Panc1 (cell line): Measurements from ENCODE around the gene MAP3K13. TPM values are rescaled to one million over a fixed set of nuclear protein-coding genes. Genes with fewer than 3 reads are reported as not detected.

Experiments
- ATAC-seq: fragments of 200-7000 bp; cut with Tn5 transposase; 2 replicates; pipeline ENCODE4 v1.9.1; 2020; ENCODE audit warnings: mild to moderate bottlenecking, moderate library complexity
- BruUV-seq: library from RNA; stranded (reverse); fragments of 400-500 nt; replicated peaks from 2 replicates; lab custom pipeline; 2021; lab: Mats Ljungman, UMichigan
- CTCF ChIA-PET: fragments of 300-600 bp; sonication (Branson Sonifier 250); formaldehyde crosslinking; loops from one replicate; lab custom pipeline; 2022; ENCODE audit warnings: antibody characterized with exemption; lab: Charles Lee
- POLR2A ChIA-PET: fragments of 300-600 bp; sonication (Branson Sonifier 250); formaldehyde crosslinking; loops from one replicate; lab custom pipeline; 2022; ENCODE audit warnings: antibody characterized with exemption; lab: Charles Lee
- DNase-seq: peaks from one replicate; pipeline ENCODE4 v3.0.0-alpha.2; 2010; ENCODE audit warnings: low read depth, low spot score
- H3K27ac ChIP-seq: 2 replicates; pipeline ENCODE4 v1.5.1; 2011; ENCODE audit warnings: mild to moderate bottlenecking, low read length, inconsistent platforms
- H3K27me3 ChIP-seq: fragments of 200-500 bp; sonication (Bioruptor generic); 2 replicates; pipeline ENCODE4 v1.6.0; 2014; ENCODE audit warnings: low read length, inconsistent platforms; ENCODE audit not compliant: control insufficient read depth, insufficient read depth
- H3K36me3 ChIP-seq: fragments of 200-500 bp; sonication (Bioruptor generic); 2 replicates; pipeline ENCODE4 v1.5.1; 2014; ENCODE audit warnings: inconsistent platforms, mild to moderate bottlenecking, low read length, moderate library complexity; ENCODE audit not compliant: control insufficient read depth, insufficient read depth
- H3K4me1 ChIP-seq: 2 replicates; pipeline ENCODE4 v1.5.1; 2011; ENCODE audit warnings: inconsistent platforms, mild to moderate bottlenecking, low read length, moderate library complexity; ENCODE audit not compliant: control insufficient read depth, insufficient read depth
- H3K4me3 ChIP-seq, 2 experiments: 2 replicates each; pipeline ENCODE4 v1.5.1; 2011 to 2012; ENCODE audit warnings: low read depth in 2 of 2, low read length in 2 of 2, mild to moderate bottlenecking in 2 of 2, inconsistent platforms in 1 of 2, moderate library complexity in 1 of 2
- H3K9me3 ChIP-seq: fragments of 200-500 bp; sonication (Bioruptor generic); 2 replicates; pipeline ENCODE4 v1.5.1; 2014; ENCODE audit warnings: low read depth, mild to moderate bottlenecking, inconsistent platforms, low read length, moderate library complexity; ENCODE audit not compliant: control insufficient read depth, insufficient read depth
- POLR2AphosphoS5 ChIP-seq: IDR thresholded peaks from 2 replicates; pipeline ENCODE4 v1.6.1; 2012; ENCODE audit warnings: mild to moderate bottlenecking, low read depth, low read length, moderate library complexity
- REST ChIP-seq, 2 experiments: IDR thresholded peaks; 2 replicates each; pipeline ENCODE4 v1.6.1; 2011 to 2012; ENCODE audit warnings: low read depth in 2 of 2, control low read depth in 1 of 2, low read length in 1 of 2, mild to moderate bottlenecking in 1 of 2, moderate library complexity in 1 of 2; ENCODE audit not compliant: insufficient read depth in 1 of 2
- SIN3A ChIP-seq: IDR thresholded peaks from 2 replicates; pipeline ENCODE4 v1.6.1; 2012; ENCODE audit warnings: low read depth, mild to moderate bottlenecking, low read length, moderate library complexity, borderline replicate concordance; ENCODE audit not compliant: insufficient read depth
- TCF7L2 ChIP-seq: IDR thresholded peaks from 2 replicates; pipeline ENCODE4 v1.6.1; 2011; ENCODE audit warnings: mild to moderate bottlenecking, low read depth, low read length, inconsistent platforms
- in situ Hi-C: cut with HindIII; loops from 2 replicates; pipeline ENCODE4 v1.10.0; 2016; ENCODE audit warnings: low sequenced_read_pairs, low pct_unique_long_range_greater_than_20kb
- intact Hi-C: fragments of 100-400 bp; cut with micrococcal nuclease; formaldehyde crosslinking; loops from one replicate; pipeline ENCODE4 v1.10.0; 2022; ENCODE audit not compliant: unreplicated experiment
- total RNA-seq: library from RNA; stranded (reverse); gene quantifications from one replicate; pipeline ENCODE4 v1.2.1, GENCODE V29; 2021; ENCODE audit not compliant: unreplicated experiment
- TF ChIP-seq, protein P1 (sequence below): fragments of 450-650 bp; IDR thresholded peaks from 2 replicates; pipeline ENCODE4 v1.5.1; 2017; ENCODE audit warnings: mild to moderate bottlenecking

Gene MAP3K13
- total RNA-seq, 1 experiment from 2014 or later = 26.6 TPM

DNA sequence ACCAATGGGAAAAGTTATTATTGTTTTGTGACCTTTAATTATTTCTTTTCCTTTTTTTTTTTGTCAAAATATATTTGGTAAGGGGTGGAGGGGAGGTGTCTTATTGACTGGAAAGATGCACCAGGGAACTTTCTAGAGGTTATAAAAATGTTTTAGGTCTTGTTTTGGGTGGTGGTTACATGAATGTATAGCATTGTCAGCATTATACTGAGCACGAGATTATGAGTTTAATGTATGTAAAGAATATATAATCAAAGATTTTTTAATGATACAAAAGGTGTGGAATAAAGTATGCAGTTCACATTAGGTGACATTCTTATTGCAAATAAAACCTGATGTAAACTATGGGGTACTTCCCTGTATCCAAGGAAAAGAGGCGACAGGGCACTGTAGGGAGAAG, 23.0 kb upstream of the MAP3K13 start:
- no peaks in the 10 kb centered on the region for H3K36me3 ChIP-seq
- BruUV-seq = no TSS peak
- H3K27me3 ChIP-seq = no peaks in the 10 kb centered on the region
- in situ Hi-C loops (no loop called here), intact Hi-C loops (no loop called here)
- H3K4me3 ChIP-seq = no peak overlapping the region
- DNase-seq = no peak
- TF ChIP-seq TCF7L2 = no peak
- no peak for TF ChIP-seq REST (IDR thresholded peaks at IDR 0.05; ENCODE audit: insufficient read depth in 1 of 2, low read depth in 2 of 2, low read length in 1 of 2)
- no peak for TF ChIP-seq SIN3A
- TF ChIP-seq, protein P1, sequence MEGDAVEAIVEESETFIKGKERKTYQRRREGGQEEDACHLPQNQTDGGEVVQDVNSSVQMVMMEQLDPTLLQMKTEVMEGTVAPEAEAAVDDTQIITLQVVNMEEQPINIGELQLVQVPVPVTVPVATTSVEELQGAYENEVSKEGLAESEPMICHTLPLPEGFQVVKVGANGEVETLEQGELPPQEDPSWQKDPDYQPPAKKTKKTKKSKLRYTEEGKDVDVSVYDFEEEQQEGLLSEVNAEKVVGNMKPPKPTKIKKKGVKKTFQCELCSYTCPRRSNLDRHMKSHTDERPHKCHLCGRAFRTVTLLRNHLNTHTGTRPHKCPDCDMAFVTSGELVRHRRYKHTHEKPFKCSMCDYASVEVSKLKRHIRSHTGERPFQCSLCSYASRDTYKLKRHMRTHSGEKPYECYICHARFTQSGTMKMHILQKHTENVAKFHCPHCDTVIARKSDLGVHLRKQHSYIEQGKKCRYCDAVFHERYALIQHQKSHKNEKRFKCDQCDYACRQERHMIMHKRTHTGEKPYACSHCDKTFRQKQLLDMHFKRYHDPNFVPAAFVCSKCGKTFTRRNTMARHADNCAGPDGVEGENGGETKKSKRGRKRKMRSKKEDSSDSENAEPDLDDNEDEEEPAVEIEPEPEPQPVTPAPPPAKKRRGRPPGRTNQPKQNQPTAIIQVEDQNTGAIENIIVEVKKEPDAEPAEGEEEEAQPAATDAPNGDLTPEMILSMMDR = no peak
- no peak for TF ChIP-seq POLR2AphosphoS5
- no peaks in the 10 kb centered on the region for H3K9me3 ChIP-seq
- POLR2A ChIA-PET = interaction anchor here (0.7 kb wide), 2 partner anchors 14 to 182 kb away, joined by 3 to 4 read pairs; no protein-coding TSS in a partner anchor
- CTCF ChIA-PET = interaction anchor here (0.6 kb wide), 1 partner anchor 236 kb away, joined by 3 read pairs; no protein-coding TSS in a partner anchor
- no peak for ATAC-seq
- H3K27ac ChIP-seq = no peak overlapping the region; the same call in 1 of the 2 replicates
- peaks cover 39% of the 10 kb centered on the region for H3K4me1 ChIP-seq

- H3K4me1 ChIP-seq = peaks cover 31% of the 10 kb centered on the region
- BruUV-seq = no TSS peak
- ChIA-PET POLR2A (no interaction called here), CTCF (no interaction called here)
- H3K27ac ChIP-seq = no peak overlapping the region
- in situ Hi-C loops (no loop called here), intact Hi-C loops (no loop called here)
- no peak for TF ChIP-seq REST (IDR thresholded peaks at IDR 0.05; ENCODE audit: insufficient read depth in 1 of 2, low read depth in 2 of 2, low read length in 1 of 2)
- TF ChIP-seq POLR2AphosphoS5 = no peak
- no peak for TF ChIP-seq SIN3A
- TF ChIP-seq, protein P1 = no peak
- no peak for TF ChIP-seq TCF7L2
- H3K27me3 ChIP-seq = no peaks in the 10 kb centered on the region
- no peak overlapping the region for H3K4me3 ChIP-seq
- H3K36me3 ChIP-seq = no peaks in the 10 kb centered on the region
- no peaks in the 10 kb centered on the region for H3K9me3 ChIP-seq
- ATAC-seq (no peak), DNase-seq (no peak)
Observed at GRCh38 chr3:185340751-185341150, 22.2 kb upstream of the MAP3K13 start.
